NCI-H446 treated with DMSO at 0.1 percent for 48 hours (cell line): ENCODE results near the gene KRTAP2-2.
"Not testable (repeated sequence)": the region's sequence is repeated elsewhere in the genome, so short reads cannot be mapped to it uniquely, and the experiment has no call there.

Experiments used
- DNase-seq: peaks from one replicate; lab custom pipeline; 2025; lab: John Stamatoyannopoulos, UW

The KRTAP2-2 gene, protein sequence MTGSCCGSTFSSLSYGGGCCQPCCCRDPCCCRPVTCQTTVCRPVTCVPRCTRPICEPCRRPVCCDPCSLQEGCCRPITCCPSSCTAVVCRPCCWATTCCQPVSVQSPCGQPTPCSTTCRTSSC

DNA sequence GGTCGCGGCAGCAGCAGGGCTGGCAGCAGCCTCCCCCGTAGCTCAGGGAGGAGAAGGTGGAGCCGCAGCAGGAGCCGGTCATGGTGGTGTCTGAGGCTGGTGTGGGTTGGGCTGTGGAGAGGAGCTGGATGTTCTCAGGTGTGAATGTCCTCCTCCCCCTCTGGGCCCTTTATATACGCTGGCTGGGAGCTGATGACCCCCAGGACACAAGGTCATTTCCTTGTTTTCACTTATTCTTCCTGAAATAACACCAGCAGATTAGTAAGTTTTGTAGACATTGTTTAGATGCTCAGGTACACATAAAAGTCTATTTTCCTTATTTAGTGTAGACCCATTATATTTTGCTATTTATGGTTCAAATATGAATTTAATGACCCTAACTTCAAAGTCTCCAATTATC, at the start of gene KRTAP2-2:
Gene KRTAP2-2 (minus strand): TSS at position 101 of the 400 bp plus-strand sequence. CDS start 19 bp downstream, at position 82.
- DNase-seq, result not testable (repeated sequence)

DNA sequence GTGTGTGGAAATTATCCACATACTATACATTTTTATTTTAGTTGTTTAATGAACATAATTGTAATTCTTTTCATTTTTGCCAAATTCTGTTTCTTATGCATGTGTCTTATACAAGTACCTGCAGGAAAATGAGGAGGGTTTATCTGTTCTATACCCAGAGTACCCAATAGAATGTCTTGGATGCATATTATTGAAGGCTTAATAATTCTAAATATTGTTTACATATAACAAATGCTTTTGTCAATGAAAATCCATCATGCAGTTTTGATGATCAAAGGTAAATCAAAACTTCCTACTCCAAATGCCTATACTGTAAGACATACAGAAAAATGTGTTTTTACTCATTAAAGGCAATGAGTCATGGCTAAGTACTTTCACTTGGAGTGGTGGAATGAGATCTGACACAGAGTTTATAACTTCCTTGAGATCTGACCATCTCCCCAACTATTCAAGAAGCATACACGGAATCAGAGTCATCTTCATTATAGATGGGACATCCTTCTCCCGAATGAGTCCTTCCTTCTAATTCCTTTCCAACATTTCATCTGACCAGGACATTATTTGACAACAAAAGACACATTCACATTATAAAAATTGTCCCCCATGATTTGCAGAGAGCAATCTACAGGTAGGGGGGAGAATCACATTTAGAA, 49.5 kb upstream of the KRTAP2-2 start:
- DNase-seq, result not testable (repeated sequence)

DNA sequence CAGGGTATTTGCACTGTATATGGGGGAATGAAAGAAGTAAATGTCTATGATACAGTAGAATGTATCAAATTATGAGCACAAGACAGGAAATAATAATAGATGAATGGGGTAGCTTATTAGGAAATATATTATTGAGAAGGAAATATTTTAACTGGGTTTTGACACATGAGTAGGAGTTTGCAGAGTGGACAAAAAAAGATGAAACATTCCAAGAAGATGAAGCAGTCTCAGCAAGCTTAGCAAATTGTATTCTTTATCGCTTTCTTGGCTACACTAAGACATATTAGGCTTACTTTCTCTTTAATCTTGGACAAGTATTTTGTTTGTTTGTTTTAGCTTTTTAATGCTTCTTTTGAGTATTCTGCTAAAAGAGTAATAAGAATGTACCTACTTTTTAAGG, 48.9 kb upstream of the KRTAP2-2 start:
- DNase-seq, result no peak

DNA sequence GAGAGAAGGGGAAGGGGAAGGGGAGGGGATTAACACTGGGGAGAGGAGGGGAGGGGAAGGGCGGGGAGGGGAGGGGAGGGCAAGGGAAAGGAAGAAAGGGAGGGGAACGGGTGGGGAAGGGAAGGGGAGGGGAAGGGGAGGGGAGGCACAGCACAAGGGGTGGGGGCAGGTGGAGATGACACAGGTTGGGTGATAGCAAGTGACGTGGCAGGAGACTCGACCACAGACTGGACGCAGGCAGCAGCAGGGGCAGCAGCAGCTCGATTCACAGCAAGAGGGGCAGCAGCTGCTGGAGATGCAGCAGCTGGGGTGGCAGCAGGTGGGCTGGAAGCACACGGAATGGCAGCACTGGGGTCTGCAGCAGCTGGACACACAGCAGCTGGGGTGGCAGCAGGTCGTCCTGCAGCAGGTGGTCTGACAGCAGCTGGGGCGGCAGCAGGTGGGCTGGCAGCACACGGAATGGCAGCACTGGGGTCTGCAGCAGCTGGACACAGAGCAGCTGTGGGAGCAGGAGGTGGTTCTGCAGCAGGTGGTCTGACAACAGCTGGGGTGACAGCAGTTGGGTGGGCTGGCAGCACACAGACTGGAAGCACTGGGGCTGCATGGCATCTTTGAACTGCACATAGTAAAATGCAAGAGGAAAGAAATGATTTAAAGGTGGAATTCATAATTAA, 46.7 kb upstream of the KRTAP2-2 start, which contains the start of gene KRTAP4-16:
Gene KRTAP4-16 (minus strand): TSS at position 624 of the 674 bp plus-strand sequence. CDS start 0 bp downstream, at position 624.
- DNase-seq, result no peak

DNA sequence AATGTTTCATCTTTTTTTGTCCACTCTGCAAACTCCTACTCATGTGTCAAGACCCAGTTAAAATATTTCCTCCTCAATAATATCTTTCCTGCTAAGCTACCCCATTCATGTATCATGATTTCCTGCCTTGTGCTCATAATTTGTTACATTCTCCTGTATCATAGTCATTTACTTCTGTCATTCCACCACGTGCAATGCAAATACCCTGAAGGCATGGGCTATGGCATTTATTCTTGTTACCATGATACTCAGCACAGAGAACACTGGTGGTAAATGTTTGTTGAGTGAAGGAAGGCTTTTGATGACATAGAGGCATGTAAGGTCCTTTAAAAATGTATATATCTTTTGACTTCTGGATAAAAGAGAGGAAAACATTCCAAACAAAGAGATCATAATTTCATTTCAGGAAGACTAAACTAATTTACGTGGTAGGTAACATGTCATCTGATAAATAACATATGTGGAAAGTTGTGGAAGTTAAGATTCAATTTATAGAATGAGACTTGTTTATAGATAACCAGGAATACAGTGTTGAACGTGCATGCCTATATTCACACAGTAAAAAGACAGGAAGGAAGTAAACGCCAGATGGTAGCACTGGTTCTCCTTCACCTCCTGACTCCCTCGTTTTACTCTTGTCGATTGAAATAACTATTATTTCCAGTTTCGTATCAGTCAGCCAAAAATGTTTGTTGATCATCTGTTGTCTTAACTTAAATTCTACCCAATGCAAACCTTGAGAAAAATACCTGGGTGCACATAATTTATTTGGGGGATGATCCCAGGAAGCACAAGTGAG, 44.9 kb upstream of the KRTAP2-2 start:
- not testable (repeated sequence) for DNase-seq

DNA sequence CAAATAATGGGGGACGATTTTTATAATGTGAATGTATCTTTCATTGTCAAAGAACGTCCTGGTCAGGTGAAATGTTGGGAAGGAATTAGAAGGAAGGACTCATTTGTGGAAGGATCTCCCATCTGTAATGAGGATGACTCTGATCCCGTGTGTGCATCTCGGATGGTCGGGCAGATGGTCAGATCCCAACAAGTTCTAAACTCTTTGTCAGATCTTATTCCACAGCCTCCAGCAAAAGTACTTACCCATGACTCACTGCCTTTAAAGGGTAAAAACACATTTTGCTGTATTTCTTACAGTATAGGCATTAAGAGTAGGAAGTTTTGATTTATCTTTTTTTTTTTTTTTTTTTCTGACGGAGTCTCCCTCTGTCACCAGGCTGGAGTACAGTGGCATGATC, 43.5 kb upstream of the KRTAP2-2 start:
- no peak for DNase-seq

DNA sequence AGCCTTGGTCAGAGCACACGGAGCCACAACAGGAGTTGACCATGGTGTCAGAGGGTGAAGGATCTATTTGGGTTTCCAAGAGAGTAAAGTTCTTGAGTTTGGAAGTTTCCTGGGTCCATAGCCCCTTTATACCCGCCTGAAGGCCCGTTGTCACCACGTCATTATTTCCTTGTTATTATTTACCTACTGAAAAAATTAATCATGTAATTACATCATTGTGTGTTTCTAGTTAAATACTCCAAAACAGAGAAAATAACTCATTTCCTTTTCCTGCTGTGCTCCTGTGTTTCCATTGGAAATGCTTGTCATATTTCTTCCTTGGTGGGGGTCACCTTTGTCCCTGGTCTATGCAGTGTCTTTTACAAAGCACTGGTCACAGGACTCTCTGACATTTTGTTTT, 43.0 kb upstream of the KRTAP2-2 start, which contains the start of gene KRTAP4-8:
Gene KRTAP4-8 (minus strand): TSS at position 101 of the 400 bp plus-strand sequence. CDS start 58 bp downstream, at position 43.
- no peak for DNase-seq

DNA sequence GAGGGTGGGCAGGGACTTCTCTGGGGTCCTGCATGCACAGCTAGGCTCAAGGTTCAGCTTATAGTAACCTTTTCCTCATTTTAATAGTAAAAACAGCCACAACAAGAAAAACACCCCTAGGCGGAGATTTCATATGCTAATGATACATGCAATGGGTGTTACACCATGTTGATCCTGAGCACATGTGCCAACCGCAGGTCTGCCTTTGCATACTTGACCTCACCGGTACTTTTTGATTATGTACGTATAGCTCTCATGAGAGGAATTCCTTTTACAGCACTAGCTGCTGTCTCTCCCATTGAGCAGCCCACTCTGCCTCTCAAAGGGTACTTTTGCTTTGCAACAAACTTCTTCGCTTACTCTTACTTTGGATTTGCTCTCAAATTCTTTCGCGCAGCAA, 41.0 kb upstream of the KRTAP2-2 start:
- DNase-seq, result no peak

DNA sequence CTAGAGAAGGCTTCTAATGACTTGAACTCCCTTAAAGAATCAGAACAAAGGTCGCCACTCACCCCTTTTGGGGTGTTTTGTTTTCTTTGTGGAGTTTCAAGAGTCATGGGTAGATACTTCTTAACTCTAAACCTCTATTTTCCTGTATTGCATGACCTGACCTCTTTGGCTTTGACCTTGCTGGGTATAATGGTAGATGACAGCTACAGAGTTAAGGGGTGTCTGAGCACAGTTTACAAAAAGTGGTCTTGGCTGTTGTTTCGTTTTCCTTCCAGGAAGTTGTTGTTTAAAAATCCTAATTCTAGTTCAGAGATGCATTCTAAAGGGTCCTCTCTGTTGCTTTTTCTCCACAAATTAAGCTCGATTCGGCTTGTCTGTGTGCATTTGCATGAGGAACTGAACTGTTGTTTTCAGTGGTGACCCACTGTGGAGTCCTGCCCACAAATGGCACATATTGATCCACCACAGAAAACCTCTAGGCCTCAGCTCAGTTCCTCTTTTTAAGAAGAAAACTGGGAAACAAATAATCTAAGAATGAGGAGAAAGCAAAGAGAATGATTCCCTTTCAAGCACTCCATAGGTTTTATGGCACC, 33.8 kb upstream of the KRTAP2-2 start:
- DNase-seq, result not testable (repeated sequence)

DNA sequence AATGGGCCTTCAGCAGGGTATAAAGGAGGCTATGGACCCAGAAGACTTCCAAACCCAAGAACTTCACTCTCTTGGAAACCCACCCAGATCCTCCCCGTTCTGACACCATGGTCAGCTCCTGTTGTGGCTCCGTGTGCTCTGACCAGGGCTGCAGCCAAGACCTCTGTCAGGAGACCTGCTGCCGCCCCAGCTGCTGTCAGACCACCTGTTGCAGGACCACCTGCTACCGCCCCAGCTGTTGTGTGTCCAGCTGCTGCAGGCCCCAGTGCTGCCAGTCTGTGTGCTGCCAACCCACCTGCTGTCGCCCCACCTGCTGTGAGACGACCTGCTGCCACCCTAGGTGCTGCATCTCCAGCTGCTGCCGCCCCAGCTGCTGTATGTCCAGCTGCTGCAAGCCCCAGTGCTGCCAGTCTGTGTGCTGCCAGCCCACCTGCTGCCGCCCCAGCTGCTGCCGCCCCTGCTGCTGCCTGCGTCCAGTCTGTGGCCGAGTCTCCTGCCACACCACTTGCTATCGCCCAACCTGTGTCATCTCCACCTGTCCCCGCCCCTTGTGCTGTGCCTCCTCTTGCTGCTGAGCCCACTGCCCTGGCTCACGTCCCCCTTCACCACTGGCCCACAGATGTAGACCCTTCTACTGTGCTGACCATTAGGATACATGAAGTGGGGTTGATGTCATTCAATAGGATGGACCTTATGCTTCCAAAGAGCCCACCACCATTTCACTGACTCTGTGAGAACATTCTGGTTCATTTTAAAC, 29.2 kb upstream of the KRTAP2-2 start, which contains the start of gene KRTAP4-7:
Gene KRTAP4-7 (plus strand): TSS at position 51 of the 757 bp plus-strand sequence. CDS start 57 bp downstream, at position 108.
- not testable (repeated sequence) for DNase-seq

DNA sequence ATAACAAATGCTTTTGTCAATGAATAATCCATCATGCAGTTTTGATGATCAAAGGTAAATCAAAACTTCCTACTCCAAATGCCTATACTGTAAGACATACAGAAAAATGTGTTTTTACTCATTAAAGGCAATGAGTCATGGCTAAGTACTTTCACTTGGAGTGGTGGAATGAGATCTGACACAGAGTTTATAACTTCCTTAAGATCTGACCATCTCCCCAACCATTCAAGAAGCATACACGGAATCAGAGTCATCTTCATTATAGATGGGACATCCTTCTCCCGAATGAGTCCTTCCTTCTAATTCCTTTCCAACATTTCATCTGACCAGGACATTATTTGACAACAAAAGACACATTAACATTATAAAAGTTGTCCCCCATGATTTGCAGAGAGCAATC, 28.4 kb upstream of the KRTAP2-2 start:
- DNase-seq, result not testable (repeated sequence)

DNA sequence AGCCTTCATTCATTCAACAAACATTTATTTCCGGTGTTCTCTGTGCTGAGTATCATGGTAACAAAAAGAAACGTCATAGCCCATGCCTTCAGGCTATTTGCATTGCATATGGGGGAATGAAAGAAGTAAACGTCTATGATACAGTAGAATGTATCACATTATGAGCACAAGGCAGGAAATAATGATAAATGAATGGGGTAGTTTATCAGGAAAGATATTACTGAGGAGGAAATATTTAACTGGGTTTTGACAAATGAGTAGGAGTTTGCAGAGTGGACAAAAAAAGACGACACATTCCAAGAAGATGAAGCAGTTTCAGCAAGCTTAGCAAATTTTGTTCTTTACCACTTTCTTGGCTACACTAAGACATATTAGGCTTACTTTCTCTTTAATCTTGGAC, 27.6 kb upstream of the KRTAP2-2 start:
- DNase-seq, result no peak

DNA sequence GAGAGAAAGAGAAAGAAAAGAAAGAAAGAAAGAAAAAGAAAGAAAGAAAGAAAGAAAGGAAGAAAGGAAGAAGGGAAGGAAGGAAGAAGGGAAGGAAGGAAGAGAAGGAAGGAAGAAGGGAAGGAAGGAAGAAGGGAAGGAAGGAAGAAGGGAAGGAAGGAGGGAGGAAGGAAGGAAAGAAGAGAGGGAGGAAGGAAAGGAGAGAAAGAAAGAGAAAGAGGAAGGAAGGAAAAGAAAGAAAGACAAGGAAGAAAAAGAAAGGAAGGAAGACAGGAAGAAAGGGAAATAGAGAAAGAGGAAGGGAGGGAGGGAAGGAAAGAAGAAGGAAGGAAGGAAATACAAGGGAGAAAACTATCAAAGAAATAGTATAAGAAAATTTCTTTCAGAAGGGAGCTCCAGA, 21.8 kb upstream of the KRTAP2-2 start:
- DNase-seq, result no peak

DNA sequence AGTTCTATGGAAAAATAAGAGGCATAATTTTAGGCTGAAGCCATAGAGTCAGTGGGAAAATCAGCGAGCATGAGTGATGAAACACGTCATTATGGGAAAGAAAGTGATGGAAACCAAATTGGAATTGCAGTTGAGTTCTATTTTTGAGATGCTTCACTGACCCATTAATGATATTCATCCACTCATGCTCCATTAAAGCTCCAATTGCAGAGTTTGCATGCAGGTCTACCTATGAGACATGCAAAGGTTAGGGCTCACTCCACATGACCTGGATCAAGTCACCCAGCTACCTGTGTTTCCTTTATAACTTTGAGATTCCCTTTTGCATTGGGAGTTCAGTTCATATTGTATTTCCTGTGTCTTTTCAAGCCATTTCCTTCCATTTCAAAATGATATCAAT, 18.6 kb upstream of the KRTAP2-2 start:
- no peak for DNase-seq

DNA sequence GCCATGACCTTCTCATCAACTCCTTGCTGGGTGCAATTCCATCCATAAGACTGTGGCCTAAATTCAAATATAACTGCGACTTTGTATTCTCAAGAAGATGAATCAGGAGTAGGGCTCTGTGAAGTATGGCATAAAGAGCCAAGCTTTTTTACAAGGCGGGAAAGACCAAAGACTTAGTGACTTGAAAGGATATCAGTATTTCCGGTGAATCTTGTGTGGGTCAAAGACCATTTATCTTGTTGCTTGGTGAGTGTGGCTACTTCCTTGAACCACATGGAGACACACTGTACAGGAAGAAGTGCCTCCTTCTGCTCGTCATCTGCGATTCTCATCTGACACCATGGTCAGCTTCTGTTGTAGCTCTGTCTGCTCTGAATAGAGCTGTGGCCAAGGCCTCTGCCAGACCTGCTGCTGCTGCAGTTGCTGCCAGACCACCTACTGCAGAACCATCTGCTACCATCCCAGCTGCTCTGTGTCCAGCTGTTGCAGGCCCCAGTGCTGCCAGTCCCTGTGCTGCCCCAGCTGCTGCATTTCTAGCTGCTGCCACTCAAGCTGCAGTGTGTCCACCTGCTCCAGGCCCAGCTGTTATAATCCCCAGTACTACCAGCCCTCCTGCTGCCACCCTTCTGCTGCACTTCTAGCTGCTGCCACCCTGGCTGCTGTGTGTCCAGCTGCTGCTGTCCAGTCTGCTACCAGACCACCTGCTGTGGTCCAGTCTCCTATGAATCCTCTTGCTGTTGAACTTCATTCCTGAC, 16.8 kb upstream of the KRTAP2-2 start:
- DNase-seq, result no peak

DNA sequence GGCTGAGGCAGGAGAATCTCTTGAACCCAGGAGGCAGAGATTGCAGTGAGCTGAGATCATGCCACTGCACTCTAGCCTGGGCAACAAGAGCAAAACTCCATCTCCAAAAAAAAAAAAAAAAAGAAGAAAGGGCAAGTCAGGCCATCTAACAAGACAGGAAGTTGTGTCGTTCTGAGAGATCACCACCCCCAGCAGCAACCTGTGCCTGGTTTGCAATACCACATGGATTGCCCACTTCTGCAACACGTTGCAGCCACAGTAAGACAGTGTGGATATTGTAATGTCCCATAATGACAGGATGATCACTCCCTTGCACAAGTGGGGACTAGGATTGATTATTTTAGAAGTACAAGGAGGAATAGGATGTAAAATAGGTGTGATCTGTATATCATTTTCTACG, 14.0 kb upstream of the KRTAP2-2 start:
- no peak for DNase-seq

DNA sequence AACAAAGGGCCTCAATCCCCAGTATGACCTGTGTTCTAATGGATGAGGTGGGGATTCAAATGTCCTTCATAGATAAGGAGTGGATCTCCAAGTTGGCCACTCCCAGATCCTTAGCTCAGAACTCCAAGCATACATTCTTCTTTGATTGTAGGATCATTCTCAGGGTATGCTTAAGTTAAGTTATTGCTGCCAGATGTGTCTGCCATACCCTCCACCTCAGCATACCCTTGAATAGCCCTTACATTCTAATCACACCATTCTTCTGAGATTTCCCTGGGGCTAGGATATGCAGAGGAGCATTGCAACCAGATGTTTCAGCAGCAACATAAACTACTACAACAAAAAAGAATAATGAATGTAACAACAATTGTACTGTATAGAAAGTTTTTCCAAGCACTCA, 12.3 kb upstream of the KRTAP2-2 start:
- no peak for DNase-seq

DNA sequence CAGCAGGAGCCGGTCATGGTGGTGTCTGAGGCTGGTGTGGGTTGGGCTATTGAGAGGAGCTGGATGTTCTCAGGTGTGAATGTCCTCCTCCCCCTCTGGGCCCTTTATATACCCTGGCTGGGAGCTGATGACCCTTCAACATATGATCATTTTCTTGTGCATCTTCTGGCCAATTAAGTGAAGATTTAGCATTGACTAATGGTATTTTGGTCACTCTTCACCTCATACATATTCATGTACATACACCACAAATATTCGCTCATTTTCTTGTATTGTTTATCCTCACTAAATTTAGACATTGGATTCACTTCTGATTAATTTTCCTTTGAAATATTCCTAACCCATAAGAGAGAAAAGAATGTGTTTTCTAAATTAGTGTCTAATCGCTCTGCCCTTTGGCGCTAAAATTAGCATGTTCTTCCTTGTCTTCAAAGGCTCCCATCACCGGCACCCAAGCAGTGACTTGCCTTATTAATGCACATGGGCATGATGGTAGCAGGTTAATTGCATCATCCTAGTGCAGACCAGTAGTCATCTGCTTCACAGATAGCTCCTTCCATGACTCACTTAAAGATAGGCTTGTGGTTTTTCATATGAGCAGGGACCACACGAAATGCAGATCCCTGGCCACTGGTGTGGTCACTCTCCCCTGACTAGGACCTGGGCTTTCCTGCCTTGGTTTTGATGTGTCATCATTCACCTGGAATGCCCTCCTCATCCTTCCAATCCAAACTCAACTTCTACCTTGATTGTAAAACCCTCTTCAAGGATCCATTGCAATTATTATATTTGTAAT, 11.0 kb upstream of the KRTAP2-2 start, which contains the start of gene KRTAP2-4:
Gene KRTAP2-4 (minus strand): TSS at position 51 of the 796 bp plus-strand sequence. CDS start 34 bp downstream, at position 17.
- DNase-seq, result no peak

DNA sequence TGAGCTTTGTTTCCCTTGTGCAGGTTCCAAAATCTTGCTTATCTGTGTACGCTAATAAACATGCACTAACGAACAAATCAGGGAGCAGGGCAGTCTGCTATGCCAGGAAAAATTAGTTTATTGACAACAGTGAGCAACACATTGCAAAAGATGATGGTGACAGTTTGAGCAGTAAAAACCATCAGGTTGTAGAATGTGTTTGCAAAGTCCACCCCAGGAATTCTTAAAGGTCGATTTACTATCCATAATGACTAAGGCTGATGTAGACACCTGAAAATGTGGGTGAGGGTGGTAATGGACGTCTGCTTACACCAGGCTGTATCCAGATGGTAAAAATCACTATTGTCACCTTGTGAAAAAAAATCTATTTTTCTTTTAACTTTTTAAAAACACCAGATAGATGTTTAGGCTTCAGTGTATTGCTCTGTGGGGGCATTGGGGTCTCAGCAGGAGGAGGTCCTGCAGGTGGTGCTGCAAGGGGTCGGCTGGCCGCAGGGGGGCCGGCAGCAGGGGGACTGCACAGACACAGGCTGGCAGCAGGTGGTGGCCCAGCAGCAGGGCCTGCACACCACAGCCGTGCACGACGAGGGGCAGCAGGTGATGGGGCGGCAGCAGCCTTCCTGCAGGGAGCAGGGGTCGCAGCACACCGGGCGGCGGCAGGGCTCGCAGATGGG, 10.1 kb upstream of the KRTAP2-2 start:
- not testable (repeated sequence) for DNase-seq
